Measurements from ENCODE around the gene MAN2B1.

- TF ChIP-seq ZNF384 (IDR thresholded peaks at IDR 0.05) = no peak
- TF ChIP-seq FOXM1 (IDR thresholded peaks at IDR 0.05; ENCODE audit: borderline replicate concordance) = no peak
- no peak for TF ChIP-seq SUZ12 (IDR thresholded peaks at IDR 0.05)
- TF ChIP-seq BHLHE40 (IDR thresholded peaks at IDR 0.05; ENCODE audit: borderline replicate concordance) = no peak
- no peak for TF ChIP-seq TARDBP (IDR thresholded peaks at IDR 0.05)
Observed at GRCh38 chr19:12708641-12709040, 42.1 kb upstream of the MAN2B1 start.

Measured in HEK293T (cell line).